GM21447 (cell line): Measurements from ENCODE around the gene TCP11L2.
A peak's percentile ranks its signal among the peaks of the same experiment; 100 is the strongest.

Experiments
- ATAC-seq: cut with Tn5 transposase; IDR thresholded peaks from one replicate; pipeline ENCODE4 v1.9.1; 2021; ENCODE audit not compliant: unreplicated experiment

Gene TCP11L2

GRCh38 chr12:106302401-106303201 is at the start of gene TCP11L2:
TSS of gene TCP11L2 (plus strand) at chr12:106302733. CDS start at chr12:106311076, 8,343 bp downstream.
- ATAC-seq = peak; percentile 51

GRCh38 chr12:106254724-106255123 is 47.8 kb upstream of the TCP11L2 start:
- no peak for ATAC-seq

- no peak for ATAC-seq
Observed at GRCh38 chr12:106255493-106255892, 47.0 kb upstream of the TCP11L2 start.

- no peak for ATAC-seq
Observed at GRCh38 chr12:106255952-106256351, 46.6 kb upstream of the TCP11L2 start.

GRCh38 chr12:106256524-106256923 is 46.0 kb upstream of the TCP11L2 start:
- no peak for ATAC-seq

- ATAC-seq = no peak
Observed at GRCh38 chr12:106258226-106258625, 44.3 kb upstream of the TCP11L2 start.

GRCh38 chr12:106258935-106259334 is 43.6 kb upstream of the TCP11L2 start:
- no peak for ATAC-seq

- ATAC-seq = no peak
Observed at GRCh38 chr12:106265116-106265515, 37.4 kb upstream of the TCP11L2 start.

GRCh38 chr12:106267535-106267934 is 35.0 kb upstream of the TCP11L2 start:
- no peak for ATAC-seq

- ATAC-seq = no peak
Observed at GRCh38 chr12:106269150-106269771, 33.3 kb upstream of the TCP11L2 start.

- no peak for ATAC-seq
Observed at GRCh38 chr12:106271575-106272505, 30.7 kb upstream of the TCP11L2 start.

- no peak for ATAC-seq
Observed at GRCh38 chr12:106273491-106273890, 29.0 kb upstream of the TCP11L2 start.

GRCh38 chr12:106274012-106274411 is 28.5 kb upstream of the TCP11L2 start:
- no peak for ATAC-seq

- no peak for ATAC-seq
Observed at GRCh38 chr12:106274575-106275121, 27.9 kb upstream of the TCP11L2 start.

- ATAC-seq = no peak
Observed at GRCh38 chr12:106275458-106275857, 27.1 kb upstream of the TCP11L2 start.

GRCh38 chr12:106276032-106276740 is 26.3 kb upstream of the TCP11L2 start:
- ATAC-seq = peak; percentile 85

- no peak for ATAC-seq
Observed at GRCh38 chr12:106280106-106280505, 22.4 kb upstream of the TCP11L2 start.

- no peak for ATAC-seq
Observed at GRCh38 chr12:106281056-106281782, 21.3 kb upstream of the TCP11L2 start.

GRCh38 chr12:106281804-106282203 is 20.7 kb upstream of the TCP11L2 start:
- no peak for ATAC-seq
